Daoy (cell line): ENCODE measurements around the gene HOXB8. TPM values are rescaled to one million over a fixed set of nuclear protein-coding genes. Genes with fewer than 3 reads are reported as not detected.
A peak's percentile ranks its signal among the peaks of the same experiment; 100 is the strongest.

Experiments
- DNase-seq: peaks from one replicate; pipeline ENCODE4 v3.0.0-alpha.2; 2015; ENCODE audit warnings: low read depth
- total RNA-seq: library from RNA; depleted of rRNA; stranded (reverse); fragments of >200 nt; shearing (Covaris generic); gene quantifications from 2 replicates; pipeline ENCODE4 v1.2.3, GENCODE V29; 2014

HOXB8 gene
- total RNA-seq, 1 experiment from 2014 or later: 6.9 TPM

DNA sequence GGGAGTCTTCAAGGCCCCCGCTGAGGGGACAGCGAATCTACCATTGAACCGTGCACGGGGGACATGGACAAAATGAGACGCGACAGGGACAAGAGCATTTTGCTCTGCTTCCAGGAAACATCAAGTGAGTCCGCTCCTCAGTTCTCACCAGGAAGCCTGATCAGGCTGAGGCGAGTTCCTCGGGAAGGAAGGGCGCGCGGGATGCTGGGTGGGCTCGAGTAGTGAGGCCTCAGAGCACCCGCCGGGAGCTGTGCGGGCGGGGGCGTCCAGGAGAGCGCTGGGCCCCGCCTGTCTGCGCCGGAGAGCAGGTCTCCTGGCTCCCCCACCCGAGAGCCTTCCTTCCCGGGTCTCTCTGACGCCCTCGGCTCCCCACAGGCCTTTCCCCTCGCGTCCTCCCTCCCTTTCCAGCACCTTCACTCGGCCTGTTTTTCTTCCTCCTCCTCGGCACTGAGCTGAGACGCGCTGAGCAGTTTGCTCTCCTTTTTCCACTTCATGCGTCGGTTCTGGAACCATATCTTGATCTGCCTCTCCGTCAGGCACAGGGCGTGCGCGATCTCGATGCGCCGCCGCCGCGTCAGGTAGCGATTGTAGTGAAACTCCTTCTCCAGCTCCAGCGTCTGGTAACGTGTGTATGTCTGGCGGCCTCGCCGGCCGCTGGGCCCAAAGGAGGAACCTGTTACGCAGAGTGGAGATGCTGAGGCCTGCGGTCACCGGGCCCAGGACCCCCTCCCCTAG, 18.9 kb downstream of the HOXB8 start:
- no peak for DNase-seq

DNA sequence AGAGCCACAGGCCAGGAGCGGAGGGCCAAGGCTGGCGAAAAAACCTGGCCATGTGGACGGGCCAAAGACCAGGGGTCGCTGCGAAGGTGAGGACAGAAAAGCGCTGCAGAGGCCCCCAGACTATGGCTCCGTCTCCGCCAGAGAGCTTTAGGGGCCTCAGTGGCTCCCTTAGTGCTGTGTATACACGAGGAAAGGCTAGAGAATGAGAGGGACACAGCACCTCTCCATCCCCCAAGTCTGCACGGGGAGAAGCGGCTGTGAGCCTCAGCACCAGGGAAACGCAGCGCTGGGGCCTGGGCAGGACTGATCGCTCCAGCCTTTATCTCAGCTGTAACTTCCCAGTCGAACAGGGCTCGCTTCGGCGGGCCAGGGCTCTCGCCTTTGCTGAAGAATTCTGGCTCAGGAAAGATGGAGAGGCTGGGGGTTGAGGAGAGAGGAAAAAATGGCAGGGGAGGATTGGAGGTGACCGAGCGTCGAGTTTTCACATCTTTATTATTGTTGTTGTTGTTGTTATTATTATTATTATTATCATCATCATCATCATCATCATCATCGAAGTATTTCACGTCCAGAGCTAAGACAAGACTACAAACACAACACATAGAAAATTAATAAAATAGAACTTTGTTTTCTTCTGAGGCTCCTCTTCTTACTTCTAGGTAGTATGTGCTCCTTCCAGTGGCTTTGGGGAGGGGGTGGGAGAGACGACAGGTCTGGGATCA, 19.7 kb downstream of the HOXB8 start:
- DNase-seq: no peak

DNA sequence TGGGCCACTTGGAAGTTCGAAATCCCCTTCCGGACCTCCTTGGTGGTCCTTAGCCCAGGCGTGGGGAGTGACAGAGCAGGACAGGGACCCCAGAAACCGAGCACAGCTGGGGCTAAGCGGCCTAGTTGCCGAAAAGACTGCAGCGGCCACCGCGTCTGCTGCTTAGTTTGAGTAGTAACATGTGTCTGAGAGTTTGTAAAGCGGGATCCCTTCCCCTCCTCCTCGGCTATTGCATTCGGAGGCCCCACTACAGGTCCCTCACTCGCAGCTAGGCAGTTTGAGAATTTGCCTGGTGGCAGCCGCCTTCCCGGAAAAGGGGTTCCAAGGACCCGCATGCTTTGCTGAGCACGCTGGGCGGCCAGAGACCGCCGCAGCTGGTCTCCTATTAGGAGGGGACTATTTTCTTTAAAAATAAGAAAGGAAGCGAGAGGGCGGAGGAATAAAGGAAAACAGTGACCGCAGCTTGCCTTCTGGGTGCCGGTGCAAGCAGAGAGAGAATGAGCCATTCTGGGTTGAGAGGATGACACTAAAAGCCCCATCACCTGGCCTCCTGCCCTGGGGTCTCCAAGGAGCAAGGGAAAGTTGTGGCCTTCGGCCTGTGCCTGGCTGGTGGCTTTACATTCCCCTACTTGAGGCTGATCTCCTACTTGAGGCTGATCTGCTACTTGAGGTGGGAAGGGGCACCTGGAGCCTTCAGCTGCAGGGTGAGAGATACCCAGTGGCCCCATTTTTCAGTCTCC, 20.4 kb downstream of the HOXB8 start:
- no peak for DNase-seq

DNA sequence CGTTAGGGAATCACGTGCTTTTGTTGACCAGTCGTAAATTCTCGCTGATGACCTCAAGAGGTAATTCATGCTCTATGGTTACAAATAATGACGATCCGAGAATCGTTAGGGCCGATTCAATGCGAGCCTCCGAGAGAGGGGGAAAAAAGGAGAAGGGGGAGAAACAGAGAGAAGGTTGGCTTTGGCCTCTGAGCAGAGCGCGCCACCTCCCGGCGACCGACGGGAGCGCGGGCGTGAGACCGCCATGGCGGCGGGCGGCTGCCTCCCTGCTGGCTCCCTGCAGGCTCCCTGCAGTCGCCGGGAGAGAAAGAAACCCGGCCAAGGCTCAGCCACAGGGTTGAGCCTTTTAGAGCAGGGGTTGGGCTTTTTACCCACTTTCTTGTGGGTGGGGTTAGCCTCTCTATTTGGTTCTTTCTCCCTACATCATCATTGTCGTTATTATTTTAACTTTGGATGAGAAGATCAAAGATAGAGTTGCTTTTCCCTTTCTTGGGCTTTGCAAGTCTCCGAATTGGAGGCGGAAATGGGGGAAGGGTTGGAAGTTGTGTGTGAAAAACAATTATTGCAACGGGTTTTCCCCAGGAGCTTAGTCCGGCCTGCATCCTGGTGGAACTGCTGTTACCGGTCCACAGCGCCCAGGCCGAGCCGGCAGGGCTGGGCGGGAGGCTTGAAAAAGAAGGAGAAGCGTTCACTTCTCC, 21.1 kb downstream of the HOXB8 start:
- peak; percentile 84 for DNase-seq

DNA sequence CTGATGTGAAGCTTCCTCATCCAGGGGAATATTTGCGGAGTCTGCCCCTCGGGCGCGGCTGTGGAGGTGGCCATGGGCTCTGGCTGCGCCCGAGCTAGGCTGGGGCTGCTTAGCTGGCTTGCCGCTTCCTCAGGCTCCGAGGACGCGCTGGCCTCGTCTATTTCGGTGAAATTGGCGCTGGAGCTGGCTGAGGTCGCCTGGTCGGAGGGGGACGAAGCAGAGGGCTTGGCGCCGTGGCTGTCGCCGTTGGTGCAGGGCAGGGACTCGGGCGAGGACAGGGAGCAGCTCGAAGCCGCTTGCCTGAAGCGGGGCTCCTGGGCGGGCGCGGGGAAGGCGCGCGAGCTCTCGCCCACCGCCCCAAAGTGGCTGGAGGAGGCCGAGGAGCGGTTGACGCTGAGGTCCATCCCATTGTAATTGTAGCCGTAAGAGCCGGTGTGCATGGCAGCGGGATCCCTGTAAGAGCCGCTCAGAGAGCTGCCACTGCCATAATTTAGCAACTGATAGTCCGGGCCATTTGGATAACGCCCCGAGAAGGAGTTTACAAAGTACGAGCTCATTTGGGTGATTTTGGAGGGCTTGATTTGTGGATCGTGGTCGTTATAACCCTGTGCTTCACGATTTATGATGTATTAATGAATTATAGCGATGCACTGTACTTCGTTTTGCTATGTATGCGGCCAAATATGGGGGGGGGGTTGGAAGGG, 21.8 kb downstream of the HOXB8 start, which contains the start of gene HOXB5:
Gene HOXB5 (minus strand): TSS at position 654 of the 704 bp plus-strand sequence. CDS start 97 bp downstream, at position 557.
- DNase-seq: no peak

DNA sequence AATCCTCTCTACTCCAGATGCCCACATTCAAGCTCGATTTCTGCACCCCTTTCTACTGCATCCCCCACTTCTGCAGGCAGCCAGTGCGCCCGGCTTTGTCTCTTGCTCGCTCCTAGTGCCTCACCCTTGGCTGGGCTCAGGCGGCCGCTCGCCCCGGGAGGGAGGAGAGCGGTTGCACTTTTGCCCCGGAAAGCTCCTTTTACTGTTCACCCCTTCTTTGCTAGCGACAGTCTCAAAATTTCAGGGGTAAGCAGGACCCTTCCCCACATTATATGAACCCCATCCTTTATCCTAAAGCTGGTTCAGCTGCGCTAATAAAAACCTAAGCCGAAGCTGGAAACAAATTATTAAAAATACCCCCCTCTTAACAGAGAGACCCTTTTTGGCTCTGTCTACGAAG, 22.5 kb downstream of the HOXB8 start:
- no peak for DNase-seq

DNA sequence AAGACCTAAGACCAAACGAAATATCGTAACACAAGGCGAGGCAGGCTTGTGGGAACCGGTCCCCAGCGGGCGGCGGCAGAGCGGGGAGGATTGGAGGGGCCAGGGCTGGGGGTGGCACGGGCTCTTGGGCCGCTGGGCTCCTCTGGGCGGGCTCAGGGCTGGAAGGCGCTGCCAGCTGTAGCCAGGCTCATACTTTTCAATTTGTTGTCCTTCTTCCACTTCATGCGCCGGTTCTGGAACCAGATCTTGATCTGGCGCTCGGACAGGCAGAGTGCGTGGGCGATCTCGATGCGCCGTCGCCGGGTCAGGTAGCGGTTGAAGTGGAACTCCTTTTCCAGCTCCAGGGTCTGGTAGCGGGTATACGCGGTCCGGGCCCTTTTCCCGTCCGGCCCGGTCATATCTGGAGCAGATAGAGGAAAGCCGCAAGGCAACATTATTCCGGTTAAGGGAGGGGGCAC, 23.0 kb downstream of the HOXB8 start:
- DNase-seq: no peak

DNA sequence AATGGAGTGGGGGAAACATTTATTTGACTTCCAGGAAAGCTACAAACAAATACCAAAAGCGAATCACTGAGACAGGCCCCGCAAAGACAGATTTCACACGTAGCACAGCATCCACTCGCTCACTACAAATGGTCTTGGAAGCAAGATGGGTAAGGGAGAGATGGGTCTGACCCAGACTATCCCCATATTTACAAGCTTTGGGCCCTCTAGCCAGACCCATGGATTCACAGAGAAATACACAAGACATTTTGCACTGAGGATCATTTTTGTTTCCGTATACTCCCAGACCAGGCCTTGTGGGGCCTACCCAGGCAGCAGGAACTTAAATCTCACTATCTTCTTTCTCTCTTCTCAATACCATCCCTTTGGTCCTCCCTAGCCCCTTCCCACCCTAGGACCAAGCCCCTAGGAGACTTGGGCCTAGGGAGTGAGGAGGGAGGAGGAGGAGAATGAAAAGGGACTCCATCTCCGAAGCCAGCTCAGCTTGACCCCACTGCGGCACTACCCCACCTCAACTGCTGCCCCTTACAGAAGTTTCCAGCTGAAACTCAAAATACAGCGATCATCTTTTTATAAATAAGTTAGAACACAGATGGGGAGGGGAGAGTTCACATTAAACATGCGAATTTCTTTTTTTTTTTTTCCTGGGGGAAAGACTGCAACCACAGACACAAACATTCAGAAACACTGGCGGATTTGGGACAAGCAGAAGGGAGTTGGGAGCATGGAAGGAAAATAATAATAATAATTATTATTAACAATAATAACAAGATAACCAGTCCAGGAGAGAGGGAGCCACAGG, 23.6 kb downstream of the HOXB8 start:
- DNase-seq: no peak

DNA sequence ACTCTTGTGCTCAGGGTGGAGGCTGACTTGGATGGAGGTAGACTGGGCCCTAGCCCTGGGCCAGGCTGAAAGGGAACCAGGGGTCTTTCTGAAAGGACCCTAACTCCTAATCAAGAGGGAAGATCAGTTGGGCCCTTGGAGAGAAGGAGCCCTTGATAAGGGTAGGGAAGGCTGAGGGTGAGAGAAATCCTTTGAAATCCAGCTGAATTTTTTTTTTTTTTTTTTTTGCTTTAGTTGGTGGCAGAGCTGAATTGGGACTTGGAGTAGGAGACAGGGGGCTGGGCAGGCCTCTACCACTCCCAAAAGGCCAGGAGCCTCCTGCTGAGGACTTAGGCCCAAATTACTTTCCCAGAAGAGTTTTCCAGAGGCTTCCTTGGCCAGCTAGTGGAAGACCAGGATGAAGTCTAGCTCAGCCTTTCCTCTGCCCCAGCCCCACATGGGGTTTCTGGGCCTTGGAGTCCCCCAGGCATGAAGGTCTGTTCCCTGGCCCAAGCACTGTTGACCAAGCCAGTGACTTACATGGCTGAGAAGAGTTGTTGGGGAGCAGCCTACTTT, 24.4 kb downstream of the HOXB8 start:
- DNase-seq: no peak

DNA sequence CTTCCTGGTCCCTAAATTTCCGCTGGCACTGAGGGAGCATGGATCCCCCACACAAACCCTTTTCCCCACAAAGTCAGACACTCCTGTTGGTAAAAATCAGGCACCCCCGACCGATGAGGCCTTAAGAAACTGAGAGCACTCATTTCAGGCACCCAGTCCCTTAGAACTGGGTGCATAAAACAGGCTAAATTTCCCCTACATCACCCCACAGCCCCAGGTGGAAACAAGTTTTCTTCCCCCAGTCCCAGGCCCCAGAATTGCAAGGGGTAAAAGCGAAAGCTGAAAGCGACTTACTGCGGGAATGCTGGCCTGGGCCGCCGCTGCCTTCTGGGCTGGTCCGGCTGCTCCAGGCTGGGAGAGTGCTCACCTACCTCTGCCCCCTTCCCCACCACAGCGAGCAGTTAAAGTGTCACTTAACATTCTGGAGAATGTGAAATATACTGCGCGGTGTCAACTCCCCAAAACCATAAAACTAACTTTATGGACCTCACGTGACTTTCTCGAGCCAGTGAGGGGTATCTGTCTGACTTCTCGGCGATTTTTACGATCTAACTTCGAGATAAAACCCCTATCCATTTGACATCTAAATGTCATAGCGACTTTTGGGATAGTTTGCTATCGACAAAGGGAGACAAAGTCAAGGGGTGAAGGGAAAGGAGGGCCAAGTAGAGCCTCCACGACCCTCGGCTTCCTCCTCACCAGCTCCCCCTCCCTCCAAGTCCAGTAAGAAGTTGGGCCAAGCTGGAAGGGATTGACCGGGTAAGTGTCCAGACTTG, 25.1 kb downstream of the HOXB8 start, which contains the start of gene HOXB3:
Gene HOXB3 (minus strand): TSS at position 411 of the 776 bp plus-strand sequence. CDS start 37,767 bp downstream, outside the sequence.
- DNase-seq: no peak

DNA sequence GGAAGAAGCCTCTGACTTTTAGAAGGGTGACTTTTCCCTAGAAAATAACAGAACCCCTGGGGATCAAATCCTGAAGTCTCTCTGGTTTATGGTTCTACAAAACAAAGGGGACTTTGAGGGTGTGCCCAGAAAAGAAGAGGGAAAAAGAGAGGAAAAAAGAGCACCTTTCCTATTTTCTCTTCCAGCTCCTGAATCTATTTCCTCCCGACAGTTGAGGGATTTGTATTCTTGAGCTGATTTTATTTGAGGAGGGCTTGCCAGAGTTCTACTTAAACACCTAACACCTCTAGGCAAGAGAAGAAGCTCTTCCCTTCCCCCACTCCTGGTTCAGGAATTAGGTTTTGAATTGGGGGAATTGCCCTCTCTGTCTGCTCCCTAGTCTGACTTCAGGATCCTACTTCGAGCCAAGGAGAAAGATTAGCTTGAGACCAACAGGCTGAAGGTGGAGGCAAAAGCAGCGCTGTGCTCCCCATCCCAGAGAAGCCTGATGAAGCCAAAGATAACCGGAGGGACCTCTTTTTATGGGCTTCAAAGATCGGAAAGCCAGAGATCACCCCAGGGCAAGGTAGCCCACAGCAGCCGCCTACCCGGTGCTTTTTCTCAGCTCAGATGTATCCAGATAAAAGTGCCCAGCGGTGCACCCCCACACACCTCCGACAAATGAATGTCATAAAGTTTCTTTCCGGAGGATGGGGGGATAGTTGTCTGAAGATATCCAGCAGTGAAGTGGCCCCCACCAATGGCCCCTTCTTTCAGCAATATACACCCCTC, 25.8 kb downstream of the HOXB8 start:
- DNase-seq: no peak

DNA sequence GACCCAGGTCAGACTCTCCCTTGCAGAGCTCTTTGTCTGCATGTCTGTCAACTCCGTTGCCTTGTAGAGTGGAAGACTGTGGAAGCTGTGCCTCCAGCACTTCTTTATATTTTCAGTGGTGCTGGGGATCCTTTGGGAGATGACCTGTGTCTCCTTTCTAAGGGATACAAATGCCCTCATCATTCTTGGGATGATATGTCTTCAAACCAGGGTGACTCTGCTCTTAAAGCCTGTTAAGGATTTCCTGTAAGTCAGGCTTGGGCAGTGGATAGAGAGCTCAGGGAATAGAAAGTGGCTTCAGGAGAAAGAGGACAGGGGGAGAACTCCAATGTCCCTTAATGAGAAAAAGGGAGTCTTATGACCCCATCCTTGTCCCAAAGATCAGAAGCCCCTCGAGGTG, 26.6 kb downstream of the HOXB8 start:
- no peak for DNase-seq

DNA sequence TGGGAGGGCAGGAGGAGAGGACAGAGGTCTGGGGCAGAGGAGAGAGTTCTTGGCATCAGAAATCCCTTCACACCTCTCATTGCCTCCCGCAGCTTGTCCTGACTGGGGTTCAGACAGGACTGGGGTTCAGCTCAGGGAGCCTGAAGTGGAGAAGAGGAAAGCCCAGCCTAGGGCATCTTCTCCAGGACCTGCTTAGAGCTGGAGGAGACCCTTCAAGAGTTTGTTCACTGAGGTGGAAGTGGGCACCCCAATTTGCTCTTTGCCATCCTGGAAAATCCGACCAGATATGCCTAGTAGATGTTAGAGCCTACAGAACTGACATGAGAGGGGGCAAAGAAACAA, 27.0 kb downstream of the HOXB8 start:
- DNase-seq: no peak

DNA sequence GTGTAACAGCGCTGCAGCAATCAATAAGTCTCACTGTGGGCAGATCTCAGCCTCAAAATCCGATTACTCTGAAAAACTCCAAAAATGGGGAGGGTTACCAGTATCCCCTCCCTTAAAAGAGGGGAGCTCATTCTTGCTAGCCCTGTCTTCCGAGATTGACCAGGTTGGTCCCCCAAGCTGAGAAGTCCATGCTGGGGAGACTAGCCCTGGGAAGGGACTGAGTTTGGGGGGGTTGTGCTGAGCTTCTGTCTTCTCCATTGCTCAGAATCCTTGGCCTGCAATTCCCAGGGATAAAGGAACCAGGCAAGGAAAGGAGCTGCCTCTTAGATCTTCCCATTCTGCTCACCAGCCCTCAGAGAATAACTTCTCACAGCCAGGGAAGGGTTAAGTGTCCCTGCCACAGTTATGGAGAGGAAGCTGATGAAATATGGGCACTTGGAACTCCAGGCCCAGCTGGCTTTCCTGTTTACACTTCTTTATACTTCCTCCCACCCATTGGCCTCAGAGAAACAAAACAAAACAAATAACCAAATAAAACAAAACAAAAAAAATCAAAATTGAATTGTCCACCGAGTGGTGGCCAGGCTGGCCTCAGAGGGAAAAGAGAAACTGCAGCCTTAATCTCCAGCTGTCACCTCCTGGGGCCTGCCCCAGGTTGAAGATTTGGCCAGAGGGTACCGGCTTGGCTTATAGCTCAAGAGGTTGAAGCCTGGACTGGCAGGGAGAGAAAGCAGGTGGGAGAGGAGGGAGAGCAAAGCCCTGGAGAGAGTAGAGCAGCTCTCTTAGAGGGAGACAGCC, 27.6 kb downstream of the HOXB8 start:
- no peak for DNase-seq

DNA sequence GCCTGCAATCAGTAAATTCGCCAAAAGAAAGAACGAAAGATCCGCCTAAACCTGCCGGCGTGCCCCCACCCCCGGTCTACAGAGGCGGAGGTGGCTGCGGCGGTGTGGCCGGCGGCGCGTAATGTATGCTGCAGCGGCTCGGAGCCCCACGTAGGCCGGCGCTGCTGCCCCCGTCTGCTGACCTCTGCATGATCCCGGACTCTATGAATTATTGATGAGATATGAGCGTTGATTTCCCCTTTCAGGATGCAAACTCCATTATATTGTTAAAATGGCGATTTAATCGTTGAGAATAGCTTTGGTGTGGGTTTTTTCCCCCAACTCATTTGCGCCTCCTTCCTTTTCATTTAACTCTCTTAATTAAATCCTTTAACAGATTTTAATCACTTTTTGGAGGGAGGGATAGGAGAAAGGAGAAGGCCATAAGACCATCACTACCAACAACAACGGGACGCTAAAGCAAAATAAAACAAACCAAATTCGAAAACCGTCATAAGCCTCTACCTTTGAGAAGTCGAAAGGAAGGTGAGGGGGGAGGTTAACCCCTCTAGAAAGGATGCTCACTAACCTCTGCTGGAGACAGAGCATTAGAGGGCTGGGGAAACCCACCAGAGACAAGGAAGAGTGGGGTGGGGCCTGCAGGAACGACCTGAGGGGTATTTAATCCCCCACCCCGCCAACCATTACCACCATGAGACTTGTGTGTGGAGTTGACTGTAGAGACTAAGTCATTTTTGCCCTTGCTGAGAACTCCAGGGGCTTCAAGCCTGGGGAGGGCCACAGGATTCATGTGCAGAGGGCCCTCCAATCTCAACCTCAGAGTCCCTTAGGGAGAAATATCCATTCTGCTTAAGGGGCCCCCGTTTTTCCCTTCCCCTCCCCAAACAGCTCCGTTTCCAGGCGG, 28.5 kb downstream of the HOXB8 start:
- peak; percentile 35 for DNase-seq

DNA sequence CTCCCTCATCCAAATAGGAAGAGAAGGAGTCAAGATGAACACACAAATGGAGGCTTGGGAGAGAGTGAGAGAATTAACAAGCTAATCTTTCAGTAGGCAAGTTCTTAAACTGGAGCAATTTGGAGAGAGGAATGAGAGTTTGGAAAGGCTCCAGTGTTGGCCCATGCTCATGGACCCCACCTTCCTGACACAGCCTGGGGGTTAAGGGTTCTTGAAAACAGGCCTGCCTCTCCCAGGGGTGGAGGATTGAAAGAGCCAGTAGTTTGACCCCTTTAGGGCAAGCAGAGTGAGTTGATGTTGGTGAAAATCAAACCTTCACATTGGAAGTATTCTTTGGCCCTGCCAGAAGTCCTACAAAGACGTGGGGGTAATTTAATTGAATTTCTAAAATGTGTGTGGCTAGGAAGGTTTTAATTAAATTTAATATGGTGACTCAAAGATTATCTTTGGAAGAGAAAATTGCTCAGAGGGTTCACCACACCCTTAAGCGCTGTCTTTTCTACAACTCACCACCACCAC, 30.8 kb downstream of the HOXB8 start:
- no peak for DNase-seq
